Vagina (tissue), 2 donors: ENCODE results near the gene PSME1.

ENCODE experiments used
- CTCF ChIP-seq, 3 experiments: fragments of 450-650 bp in 2 of 3; fragments of 200-600 bp in 1 of 3; sonication (generic) in 1 of 3; IDR thresholded peaks; one replicate each; pipeline ENCODE4 v1.5.1; 2017 to 2019; ENCODE audit warnings: antibody characterized with exemption in 3 of 3, mild to moderate bottlenecking in 2 of 3, moderate library complexity in 2 of 3
- POLR2A ChIP-seq, 2 donors: fragments of 450-650 bp; IDR thresholded peaks; one replicate each; pipeline ENCODE4 v1.6.1; 2017; ENCODE audit warnings: antibody characterized with exemption in 2 of 2, mild to moderate bottlenecking in 2 of 2, moderate library complexity in 2 of 2
- POLR2AphosphoS5 ChIP-seq, 2 donors: sonication (generic); formaldehyde crosslinking; IDR thresholded peaks; one replicate each; pipeline ENCODE4 v1.9.0; 2017; ENCODE audit warnings: antibody characterized with exemption in 2 of 2, mild to moderate bottlenecking in 2 of 2, low read depth in 1 of 2; ENCODE audit not compliant: insufficient read depth in 1 of 2

DNA sequence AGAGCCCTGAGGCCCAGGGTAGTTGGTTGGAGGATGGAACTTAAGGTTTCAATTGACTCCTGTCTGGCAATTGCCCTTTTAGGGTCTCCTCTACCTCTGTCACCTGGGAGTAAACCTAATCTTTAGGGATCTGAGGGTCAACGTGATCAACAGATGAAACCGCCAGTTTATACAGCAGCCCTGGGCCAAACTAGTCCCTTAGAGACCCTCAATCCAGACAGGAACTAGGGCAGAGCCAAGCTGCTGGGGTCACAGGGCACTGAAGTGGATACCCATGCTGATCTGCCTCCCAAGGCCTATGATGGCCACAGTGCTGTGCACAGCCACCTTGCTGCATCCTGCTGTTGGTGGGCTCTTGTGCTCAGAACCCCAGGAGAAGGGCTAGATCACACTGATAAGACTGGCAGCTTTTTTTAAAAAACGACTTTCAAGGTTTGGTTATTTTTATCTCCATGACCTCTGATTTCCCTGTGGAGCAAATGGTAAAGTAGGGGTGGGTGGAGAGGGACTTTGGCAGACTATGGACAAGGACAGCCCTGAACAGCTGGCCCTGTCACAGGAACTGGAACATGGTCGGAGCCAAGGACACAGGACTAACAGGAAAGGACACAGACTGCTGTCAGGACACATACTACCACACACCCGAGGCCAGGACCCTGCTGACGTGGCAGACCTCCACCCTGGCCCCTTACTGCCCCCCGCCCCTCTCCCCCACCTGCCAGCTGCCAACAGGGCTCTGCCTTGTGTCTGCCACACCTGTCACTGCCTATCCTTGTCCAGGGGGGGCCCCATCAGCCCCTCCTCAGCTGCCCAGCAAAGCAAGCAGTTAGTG, 5.1 kb upstream of the PSME1 start:
- no peak for TF ChIP-seq CTCF (IDR thresholded peaks at IDR 0.05)
- TF ChIP-seq POLR2A (IDR thresholded peaks at IDR 0.05), result no peak
- TF ChIP-seq POLR2AphosphoS5 (IDR thresholded peaks at IDR 0.05; ENCODE audit: insufficient read depth in 1 of 2, low read depth in 1 of 2), result no peak
